Neural progenitor cell (in vitro differentiated cells): Measurements from ENCODE around the gene IGSF21.

Source experiments
- EZH2phosphoT487 ChIP-seq: fragments of 200-600 bp; sonication (generic); IDR thresholded peaks from 2 replicates; pipeline ENCODE4 v1.6.1; 2017; ENCODE audit warnings: antibody characterized with exemption
- TF ChIP-seq, protein P1 (sequence below): fragments of 200-600 bp; sonication (generic); IDR thresholded peaks from 2 replicates; pipeline ENCODE4 v1.5.1; 2017; ENCODE audit warnings: antibody characterized with exemption, mild to moderate bottlenecking

DNA sequence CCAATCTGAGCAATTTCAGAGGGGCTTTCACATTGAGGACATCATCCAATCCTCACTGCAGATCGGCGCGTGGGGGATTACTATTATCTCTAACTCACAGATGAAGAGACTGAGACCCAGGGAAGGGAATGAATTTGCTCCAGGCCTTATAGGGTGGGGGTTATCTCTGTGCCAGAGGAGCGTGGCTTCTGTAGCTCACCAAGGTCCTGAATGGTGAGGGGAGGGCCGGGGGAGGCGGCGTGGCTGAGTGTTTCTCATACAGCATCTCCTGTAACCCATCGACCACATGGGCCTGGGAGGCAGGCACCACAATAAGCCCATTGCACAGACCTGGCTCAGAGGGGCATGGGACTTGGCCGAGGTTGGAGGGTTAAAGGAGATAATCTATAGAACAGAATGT is 230.2 kb downstream of the IGSF21 start:
- TF ChIP-seq, protein P1, sequence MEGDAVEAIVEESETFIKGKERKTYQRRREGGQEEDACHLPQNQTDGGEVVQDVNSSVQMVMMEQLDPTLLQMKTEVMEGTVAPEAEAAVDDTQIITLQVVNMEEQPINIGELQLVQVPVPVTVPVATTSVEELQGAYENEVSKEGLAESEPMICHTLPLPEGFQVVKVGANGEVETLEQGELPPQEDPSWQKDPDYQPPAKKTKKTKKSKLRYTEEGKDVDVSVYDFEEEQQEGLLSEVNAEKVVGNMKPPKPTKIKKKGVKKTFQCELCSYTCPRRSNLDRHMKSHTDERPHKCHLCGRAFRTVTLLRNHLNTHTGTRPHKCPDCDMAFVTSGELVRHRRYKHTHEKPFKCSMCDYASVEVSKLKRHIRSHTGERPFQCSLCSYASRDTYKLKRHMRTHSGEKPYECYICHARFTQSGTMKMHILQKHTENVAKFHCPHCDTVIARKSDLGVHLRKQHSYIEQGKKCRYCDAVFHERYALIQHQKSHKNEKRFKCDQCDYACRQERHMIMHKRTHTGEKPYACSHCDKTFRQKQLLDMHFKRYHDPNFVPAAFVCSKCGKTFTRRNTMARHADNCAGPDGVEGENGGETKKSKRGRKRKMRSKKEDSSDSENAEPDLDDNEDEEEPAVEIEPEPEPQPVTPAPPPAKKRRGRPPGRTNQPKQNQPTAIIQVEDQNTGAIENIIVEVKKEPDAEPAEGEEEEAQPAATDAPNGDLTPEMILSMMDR, result no peak
- TF ChIP-seq EZH2phosphoT487, result no peak
